A673 (cell line): Measurements from ENCODE around the gene SLC4A8. TPM values are rescaled to one million over a fixed set of nuclear protein-coding genes. Genes with fewer than 3 reads are reported as not detected.
A peak's percentile ranks its signal among the peaks of the same experiment; 100 is the strongest.

Source experiments
- BruUV-seq: library from RNA; stranded (reverse); fragments of 400-500 nt; replicated peaks from 2 replicates; lab custom pipeline; 2021; lab: Mats Ljungman, UMichigan
- CTCF ChIA-PET: fragments of 300-600 bp; sonication (Branson Sonifier 250); formaldehyde crosslinking; loops from one replicate; lab custom pipeline; 2022; ENCODE audit warnings: antibody characterized with exemption; lab: Charles Lee
- POLR2A ChIA-PET: fragments of 300-600 bp; sonication (Branson Sonifier 250); formaldehyde crosslinking; loops from one replicate; lab custom pipeline; 2022; ENCODE audit warnings: antibody characterized with exemption; ENCODE audit not compliant: low non-redundant PET; lab: Charles Lee
- DNase-seq: peaks from one replicate; pipeline ENCODE4 v3.0.0-alpha.2; 2015; ENCODE audit warnings: low spot score
- H3K27ac ChIP-seq: fragments of 200-600 bp; sonication (generic); 2 replicates; pipeline ENCODE4 v1.5.1; 2016; ENCODE audit warnings: mixed run types, low read depth, mild to moderate bottlenecking, mixed read lengths, antibody characterized with exemption, low read length; ENCODE audit not compliant: poor library complexity, severe bottlenecking
- H3K27me3 ChIP-seq: fragments of 200-600 bp; sonication (generic); replicated peaks from 2 replicates; pipeline ENCODE4 v1.6.1; 2017; ENCODE audit warnings: mixed run types, low read depth, mild to moderate bottlenecking, mixed read lengths, antibody characterized with exemption, low read length; ENCODE audit not compliant: insufficient read depth, poor library complexity
- H3K36me3 ChIP-seq: fragments of 200-600 bp; sonication (generic); 2 replicates; pipeline ENCODE4 v1.6.1; 2016; ENCODE audit warnings: mixed run types, mild to moderate bottlenecking, mixed read lengths, antibody characterized with exemption, low read length; ENCODE audit not compliant: insufficient read depth, poor library complexity, severe bottlenecking
- H3K4me1 ChIP-seq: fragments of 200-600 bp; sonication (generic); 2 replicates; pipeline ENCODE4 v1.6.1; 2017; ENCODE audit warnings: mixed run types, mild to moderate bottlenecking, mixed read lengths, antibody characterized with exemption, low read length; ENCODE audit not compliant: insufficient read depth, poor library complexity, severe bottlenecking
- H3K4me3 ChIP-seq: fragments of 200-600 bp; sonication (generic); 2 replicates; pipeline ENCODE4 v1.5.1; 2016; ENCODE audit warnings: low read depth, mixed run types, mild to moderate bottlenecking, mixed read lengths, low read length; ENCODE audit not compliant: poor library complexity, severe bottlenecking
- H3K9me3 ChIP-seq: fragments of 200-600 bp; sonication (generic); 2 replicates; pipeline ENCODE4 v1.6.1; 2016; ENCODE audit warnings: mixed run types, low read depth, mild to moderate bottlenecking, mixed read lengths, antibody characterized with exemption, low read length; ENCODE audit not compliant: poor library complexity, severe bottlenecking
- CTCF ChIP-seq: fragments of 300-800, 200-600 bp; sonication (generic); conservative IDR thresholded peaks from 2 replicates; pipeline ENCODE4 v1.5.1; 2017; ENCODE audit warnings: low read depth, mild to moderate bottlenecking, antibody characterized with exemption, low read length, moderate library complexity, mixed read lengths
- EZH2 ChIP-seq: fragments of 200-600 bp; sonication (generic); IDR thresholded peaks from 2 replicates; pipeline ENCODE4 v1.6.1; 2017; ENCODE audit warnings: borderline replicate concordance, low read depth, mild to moderate bottlenecking, mixed read lengths, antibody characterized with exemption, low read length; ENCODE audit not compliant: poor library complexity, severe bottlenecking
- intact Hi-C: fragments of 100-400 bp; cut with micrococcal nuclease; formaldehyde crosslinking; loops from one replicate; pipeline ENCODE4 v1.10.0; 2022; ENCODE audit not compliant: unreplicated experiment
- total RNA-seq: library from RNA; stranded (reverse); gene quantifications from 2 replicates; pipeline ENCODE4 v1.2.3, GENCODE V29; 2021

SLC4A8 gene
- total RNA-seq, 1 experiment from 2014 or later, result 0.73 TPM

DNA sequence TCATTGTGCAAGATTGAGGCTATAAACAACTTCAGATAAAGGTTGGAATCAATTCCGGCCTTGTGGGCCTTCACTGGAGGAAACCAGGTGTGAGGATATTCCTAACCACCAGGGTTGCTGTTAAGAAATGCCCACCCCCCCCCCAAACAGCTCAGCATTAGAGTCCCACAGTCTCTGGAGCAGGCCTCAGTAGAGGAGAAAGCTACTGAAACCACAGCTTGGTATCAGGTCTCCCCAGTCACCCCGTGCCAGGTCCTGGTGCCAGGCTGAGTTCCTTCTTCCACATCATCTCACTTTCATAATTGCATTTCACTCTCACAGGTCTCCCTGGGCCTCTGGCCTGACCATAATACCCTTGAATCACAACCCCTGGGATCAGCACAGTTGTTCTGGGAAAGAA is 45.9 kb upstream of the SLC4A8 start:
- Histone ChIP-seq H3K27me3 (no peaks in the 10 kb centered on the region), H3K4me1 (peaks cover 17% of the 10 kb centered on the region), H3K36me3 (no peaks in the 10 kb centered on the region), H3K9me3 (no peaks in the 10 kb centered on the region), H3K27ac (no peak overlapping the region), H3K4me3 (no peak overlapping the region)
- BruUV-seq, result no TSS peak
- intact Hi-C loops, result no loop called here
- no peak for TF ChIP-seq CTCF
- TF ChIP-seq EZH2, result no peak
- no peak for DNase-seq
- POLR2A ChIA-PET, result interaction anchor here (0.6 kb wide), 1 partner anchor 29 kb away, joined by 4 read pairs; no protein-coding TSS in a partner anchor
- CTCF ChIA-PET, result no interaction called here

- H3K27ac ChIP-seq, result no peak overlapping the region
- TF ChIP-seq CTCF (no peak), EZH2 (no peak)
- no peaks in the 10 kb centered on the region for H3K9me3 ChIP-seq
- BruUV-seq, result no TSS peak
- peaks cover 17% of the 10 kb centered on the region for H3K4me1 ChIP-seq
- no peak for DNase-seq
- no peaks in the 10 kb centered on the region for H3K27me3 ChIP-seq
- H3K36me3 ChIP-seq, result no peaks in the 10 kb centered on the region
- CTCF ChIA-PET, result no interaction called here
- no peak overlapping the region for H3K4me3 ChIP-seq
- POLR2A ChIA-PET, result no interaction called here
- intact Hi-C loops, result no loop called here
Measured at GRCh38 chr12:51379571-51379970, 45.1 kb upstream of the SLC4A8 start.

- H3K9me3 ChIP-seq, result no peaks in the 10 kb centered on the region
- TF ChIP-seq EZH2 (no peak), CTCF (no peak)
- no TSS peak for BruUV-seq
- H3K27ac ChIP-seq, result no peak overlapping the region
- H3K4me1 ChIP-seq, result peaks cover 17% of the 10 kb centered on the region
- no peak overlapping the region for H3K4me3 ChIP-seq
- ChIA-PET CTCF (no interaction called here), POLR2A (no interaction called here)
- no peaks in the 10 kb centered on the region for H3K27me3 ChIP-seq
- no peaks in the 10 kb centered on the region for H3K36me3 ChIP-seq
- DNase-seq, result peak; percentile 29
- intact Hi-C loops, result no loop called here
Measured at GRCh38 chr12:51381226-51382079, 43.2 kb upstream of the SLC4A8 start.
